Measurements from ENCODE around the gene KRTAP4-5. TPM values are rescaled to one million over a fixed set of nuclear protein-coding genes. Genes with fewer than 3 reads are reported as not detected.
"Not testable (repeated sequence)": the region's sequence is repeated elsewhere in the genome, so short reads cannot be mapped to it uniquely, and the experiment has no call there.

The KRTAP4-5 gene
- total RNA-seq, 1 donor from 2014 or later = not detected

DNA sequence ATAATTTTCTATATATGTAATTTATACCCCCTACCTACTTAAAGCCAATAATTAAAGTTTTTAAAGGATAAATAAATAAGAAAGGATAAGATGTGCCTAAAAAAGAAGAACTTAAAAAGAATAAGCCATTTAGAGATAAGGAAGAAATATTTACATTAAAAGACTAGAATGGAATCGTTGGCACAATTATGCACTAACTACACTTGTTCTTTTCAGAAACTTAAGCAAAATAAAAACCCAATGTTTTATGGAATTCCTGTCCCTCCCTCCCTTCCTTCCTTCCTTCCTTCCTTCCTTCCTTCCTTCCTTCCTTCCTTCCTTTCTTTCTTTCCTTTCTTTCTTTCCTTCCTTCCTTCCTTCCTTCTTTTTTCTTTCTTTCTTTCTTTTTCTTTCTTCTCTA lies 4.8 kb downstream of the KRTAP4-5 start:
- no peak overlapping the region for H3K27ac ChIP-seq (replicated peaks)
- no peak overlapping the region for H3K4me3 ChIP-seq
- no peak for DNase-seq
- H3K9me3 ChIP-seq (replicated peaks) = peaks cover 34% of the 10 kb centered on the region
- no peaks in the 10 kb centered on the region for H3K4me1 ChIP-seq
- no peak for TF ChIP-seq CTCF (IDR thresholded peaks at IDR 0.05; ENCODE audit: borderline replicate concordance)
- no peaks in the 10 kb centered on the region for H3K36me3 ChIP-seq
- peaks cover 32% of the 10 kb centered on the region for H3K27me3 ChIP-seq (ENCODE audit: low read depth)
- intact Hi-C loops (cut with micrococcal nuclease) = no loop called here

GRCh38 chr17:41141361-41141760 lies 8.3 kb downstream of the KRTAP4-5 start:
- no peaks in the 10 kb centered on the region for H3K36me3 ChIP-seq
- DNase-seq = no peak
- H3K27me3 ChIP-seq (ENCODE audit: low read depth) = peaks cover 23% of the 10 kb centered on the region
- H3K4me1 ChIP-seq = no peaks in the 10 kb centered on the region
- peaks cover 40% of the 10 kb centered on the region for H3K9me3 ChIP-seq (replicated peaks)
- TF ChIP-seq CTCF (IDR thresholded peaks at IDR 0.05; ENCODE audit: borderline replicate concordance) = no peak
- no peak overlapping the region for H3K27ac ChIP-seq (replicated peaks)
- intact Hi-C loops (cut with micrococcal nuclease) = no loop called here
- no peak overlapping the region for H3K4me3 ChIP-seq

- Histone ChIP-seq H3K4me3 (no peak within 1 kb of the TSS), H3K9me3 (replicated peaks) (peaks cover 41% of the 10 kb centered on the region), H3K27me3 (ENCODE audit: low read depth) (peaks cover 23% of the 10 kb centered on the region), H3K4me1 (no peaks in the 10 kb centered on the region), H3K36me3 (no peaks in the 10 kb centered on the region), H3K27ac (replicated peaks) (no peak within 1 kb of the TSS)
- no peak for TF ChIP-seq CTCF (IDR thresholded peaks at IDR 0.05; ENCODE audit: borderline replicate concordance)
- intact Hi-C loops (cut with micrococcal nuclease) = no loop called here
- DNase-seq = no peak
Measured at GRCh38 chr17:41140360-41141131, 9.1 kb downstream of the KRTAP4-5 start, which contains the start of gene KRTAP4-6. Gene KRTAP4-6, minus strand, starts transcription at chr17:41140544. Its CDS starts 57 bp downstream, at chr17:41140487.

- H3K36me3 ChIP-seq; H3K4me3 ChIP-seq; DNase-seq; H3K27ac ChIP-seq (replicated peaks); H3K4me1 ChIP-seq; intact Hi-C loops (cut with micrococcal nuclease): not testable (repeated sequence)
- Histone ChIP-seq H3K9me3 (replicated peaks) (peaks cover 41% of the 10 kb centered on the region), H3K27me3 (ENCODE audit: low read depth) (peaks cover 23% of the 10 kb centered on the region)
Measured at GRCh38 chr17:41139865-41140264, 9.8 kb downstream of the KRTAP4-5 start.

DNA sequence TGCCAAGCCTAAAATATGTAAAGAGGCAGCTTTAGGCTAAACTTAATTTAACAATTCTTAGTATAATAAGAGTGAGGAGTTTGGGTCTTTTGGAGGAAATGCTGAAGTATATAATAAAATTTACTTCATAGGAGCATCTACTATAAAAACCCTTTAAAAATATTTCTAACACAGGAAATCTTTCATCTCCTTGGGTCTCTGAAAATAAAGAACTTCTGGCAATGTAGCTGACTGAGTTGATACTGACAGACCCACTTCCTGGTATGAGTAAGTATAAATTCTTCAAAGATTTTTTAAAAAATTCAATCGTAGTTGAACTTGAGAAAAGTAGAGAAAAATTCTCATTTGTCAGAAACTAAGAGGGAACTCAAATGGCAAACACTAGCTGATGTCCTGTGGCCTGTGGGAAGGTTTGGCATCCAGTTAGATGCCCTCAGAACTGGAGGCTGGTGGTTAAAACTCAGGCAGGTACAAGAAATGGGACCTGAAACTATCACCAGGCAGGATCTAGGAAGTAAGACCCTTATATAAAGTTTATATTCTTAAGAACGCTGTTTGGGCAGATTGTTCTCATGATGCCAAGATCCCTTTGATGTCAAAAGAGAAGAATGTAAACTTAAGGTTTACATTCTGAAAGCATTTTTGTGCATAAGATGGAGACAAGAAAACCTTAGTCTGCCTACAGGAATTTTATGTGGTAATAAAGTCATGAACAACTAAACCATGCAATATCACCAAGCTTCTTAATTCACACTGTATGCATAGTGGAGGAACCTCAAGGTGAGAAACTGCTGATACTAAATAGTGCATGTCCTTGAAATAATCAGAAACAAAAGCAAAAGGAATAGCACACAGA lies 15.5 kb downstream of the KRTAP4-5 start:
- Histone ChIP-seq H3K4me1 (no peaks in the 10 kb centered on the region), H3K9me3 (replicated peaks) (peaks cover 12% of the 10 kb centered on the region), H3K27me3 (ENCODE audit: low read depth) (peaks cover 21% of the 10 kb centered on the region), H3K27ac (replicated peaks) (no peak overlapping the region), H3K4me3 (no peak overlapping the region), H3K36me3 (no peaks in the 10 kb centered on the region)
- TF ChIP-seq CTCF (IDR thresholded peaks at IDR 0.05; ENCODE audit: borderline replicate concordance) = no peak
- intact Hi-C loops (cut with micrococcal nuclease) = no loop called here
- no peak for DNase-seq

Data from left ventricle myocardium inferior (tissue), 1 donor.